Measurements from ENCODE around the gene COG2.
"Not testable (repeated sequence)": the region's sequence is repeated elsewhere in the genome, so short reads cannot be mapped to it uniquely, and the experiment has no call there.

COG2 gene

DNA sequence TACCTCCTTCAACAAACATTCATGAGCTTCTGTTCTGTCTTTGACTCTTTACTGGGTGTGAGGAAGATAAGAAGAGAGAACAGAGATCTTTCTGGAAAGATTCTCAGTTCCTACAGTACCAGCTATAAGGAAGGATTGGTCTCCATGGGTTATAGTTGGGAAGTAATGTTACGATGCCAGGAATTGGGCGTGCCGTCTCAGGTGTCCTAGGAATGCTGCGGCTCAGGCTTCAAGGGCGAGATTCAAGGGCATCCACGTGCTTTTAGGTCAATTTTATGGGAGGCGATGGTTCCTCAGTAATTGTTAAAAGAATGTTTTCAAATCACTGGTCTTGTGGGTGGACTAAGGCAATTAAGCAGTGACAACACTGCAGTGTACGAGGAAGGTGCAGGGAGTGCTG is 27.3 kb downstream of the COG2 start:
- DNase-seq (ENCODE audit: low read depth in 2 of 2) = no peak

- DNase-seq (ENCODE audit: low read depth in 2 of 2) = no peak
Observed at GRCh38 chr1:230674581-230674980, 32.3 kb downstream of the COG2 start.

DNA sequence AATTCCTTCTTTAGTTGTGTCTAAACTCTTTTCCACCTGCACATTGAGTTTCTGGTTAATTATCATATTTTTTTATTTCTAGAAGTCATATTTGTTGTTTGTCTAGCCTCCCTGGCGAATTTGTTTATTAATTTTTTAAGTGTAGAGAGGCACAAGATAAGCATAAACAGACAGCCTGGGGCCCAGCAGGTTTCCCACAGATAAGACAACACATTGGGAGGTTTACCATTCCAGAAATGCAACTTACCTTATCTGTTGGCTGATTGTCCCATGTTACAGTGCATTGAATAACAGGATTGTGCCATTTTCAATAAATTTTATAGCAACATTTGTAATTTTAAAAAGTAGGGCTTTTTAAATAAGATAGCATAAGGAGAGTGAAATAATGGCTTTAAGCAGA is 34.9 kb downstream of the COG2 start:
- no peak for DNase-seq (ENCODE audit: low read depth in 2 of 2)

- no peak for DNase-seq (ENCODE audit: low read depth in 2 of 2)
Observed at GRCh38 chr1:230679192-230679591, 36.9 kb downstream of the COG2 start.

DNA sequence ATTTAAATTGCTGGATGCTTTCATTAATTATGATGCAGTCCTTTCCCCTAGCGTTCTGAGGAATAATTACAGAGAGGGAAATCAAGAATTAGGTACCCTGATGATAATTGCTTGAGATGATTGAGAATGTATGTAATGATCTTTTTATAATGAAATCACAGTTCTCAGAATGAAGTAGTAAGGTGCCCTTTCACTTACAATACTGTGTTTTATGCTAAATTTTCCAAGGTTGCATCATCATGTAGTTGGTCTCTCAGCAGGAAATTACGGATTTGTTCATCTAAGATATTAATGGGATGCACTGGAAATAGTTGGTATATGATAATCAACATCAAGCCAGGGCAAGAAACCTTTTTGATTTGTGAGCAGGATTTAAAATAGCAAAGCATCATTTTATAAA is 37.5 kb downstream of the COG2 start:
- no peak for DNase-seq (ENCODE audit: low read depth in 2 of 2)

DNA sequence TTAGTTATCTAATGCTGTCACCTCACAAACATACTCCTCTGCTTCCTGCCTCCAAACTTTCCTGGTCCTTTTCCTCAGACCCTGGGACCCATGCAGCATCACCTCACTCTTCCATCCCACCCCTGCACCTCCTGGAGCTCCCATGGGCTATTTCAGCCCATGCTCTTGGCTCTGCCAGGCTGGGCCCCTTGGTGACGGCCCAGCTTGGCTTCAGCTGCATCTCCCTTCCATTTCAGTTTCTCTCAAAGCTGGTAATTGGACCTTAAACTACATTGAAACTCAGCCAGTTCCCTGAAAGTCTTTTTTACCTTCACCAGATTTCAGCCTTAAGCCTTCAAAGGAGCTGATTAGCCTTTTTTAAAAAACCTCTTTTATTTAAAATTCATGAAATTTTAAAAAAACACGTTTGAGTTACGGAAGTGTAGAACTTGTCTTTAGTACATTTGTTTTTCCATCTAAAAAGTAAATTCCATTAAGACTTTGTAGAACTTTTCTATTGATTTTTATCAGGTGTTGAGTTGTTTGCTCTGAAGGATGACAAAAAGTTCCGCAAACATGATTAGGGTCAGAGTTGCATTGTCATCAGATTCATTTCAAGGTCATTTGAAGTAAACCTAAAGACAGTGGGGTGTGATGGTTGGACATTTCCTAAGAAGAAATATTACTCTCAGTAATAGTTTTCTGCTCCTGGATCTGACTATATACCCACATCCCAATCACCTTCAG is 38.2 kb downstream of the COG2 start:
- no peak for DNase-seq (ENCODE audit: low read depth in 2 of 2)

DNA sequence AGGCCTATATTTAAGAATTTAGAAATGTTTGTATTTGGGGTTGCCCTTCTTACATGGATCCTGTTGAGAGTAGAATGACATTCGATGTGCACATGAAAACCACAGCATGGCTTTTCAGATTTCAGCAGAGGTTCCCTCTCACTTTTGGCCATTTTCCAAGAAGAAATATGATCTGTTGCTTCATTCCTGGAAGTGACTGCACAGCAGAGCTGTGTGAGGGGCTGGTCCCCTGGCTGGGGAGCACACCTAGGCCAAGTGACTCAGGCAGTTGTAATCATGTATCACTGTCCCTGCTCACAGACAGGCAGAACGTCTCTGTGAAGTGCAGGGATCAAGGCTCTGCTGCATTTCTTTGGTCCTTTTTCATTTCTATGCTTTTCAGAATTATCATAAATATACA is 39.3 kb downstream of the COG2 start:
- DNase-seq (ENCODE audit: low read depth in 2 of 2) = no peak

DNA sequence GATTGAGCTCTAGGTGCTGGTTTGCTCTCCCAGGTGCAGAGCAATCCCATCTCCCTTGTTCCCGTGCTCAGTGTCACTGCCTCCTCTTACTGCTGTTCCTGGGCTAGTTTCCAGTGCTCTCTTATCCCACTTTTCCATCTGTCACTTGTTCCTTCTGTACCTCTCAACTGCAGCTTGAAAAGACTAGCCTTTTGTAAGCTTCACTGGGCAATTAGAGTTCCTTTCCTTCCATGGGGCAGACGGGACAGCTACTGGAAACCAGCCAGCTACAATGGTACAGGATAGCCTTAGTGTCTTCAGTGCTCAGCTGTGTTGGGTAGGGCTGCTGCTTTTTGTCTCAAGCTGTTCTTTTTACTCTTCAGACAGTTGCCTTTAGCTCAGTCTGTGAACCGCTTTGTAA is 40.0 kb downstream of the COG2 start:
- DNase-seq (ENCODE audit: low read depth in 2 of 2) = no peak

DNA sequence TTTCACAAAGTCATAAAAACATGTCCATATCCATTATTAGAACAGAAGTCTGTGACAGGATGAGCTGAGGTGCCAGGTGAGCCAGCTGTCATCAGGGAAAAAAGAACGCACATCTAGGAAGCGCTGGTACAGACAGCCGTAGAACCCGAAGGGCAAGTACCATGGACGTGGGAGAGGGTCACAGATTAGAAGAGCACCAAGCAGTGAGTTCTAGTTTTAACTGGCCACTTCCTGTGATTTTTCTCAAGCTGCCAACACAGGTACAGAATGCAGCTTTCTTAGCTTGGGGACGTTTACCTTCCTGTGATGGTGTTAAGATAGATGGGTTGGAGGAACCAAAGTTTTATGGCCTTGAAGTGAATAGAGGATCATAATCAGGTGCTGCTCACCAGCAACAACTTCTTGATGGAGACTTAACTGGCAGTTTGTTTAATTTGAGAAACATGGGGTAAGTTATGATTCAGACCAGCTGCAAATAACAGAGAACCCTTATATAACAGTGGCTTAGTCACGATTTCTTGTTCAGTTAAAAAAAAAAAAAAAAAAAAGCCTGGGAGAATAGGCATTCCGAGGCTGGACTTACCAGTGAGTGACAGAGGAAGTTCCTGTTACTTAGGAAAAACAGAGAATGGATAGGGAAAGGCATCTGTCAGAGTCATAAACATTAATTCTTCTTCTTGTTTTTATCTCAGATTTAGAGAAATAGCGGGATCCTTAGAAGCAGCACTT is 40.8 kb downstream of the COG2 start:
- DNase-seq (ENCODE audit: low read depth in 2 of 2) = no peak

- no peak for DNase-seq (ENCODE audit: low read depth in 2 of 2)
Observed at GRCh38 chr1:230684146-230684545, 41.9 kb downstream of the COG2 start.

DNA sequence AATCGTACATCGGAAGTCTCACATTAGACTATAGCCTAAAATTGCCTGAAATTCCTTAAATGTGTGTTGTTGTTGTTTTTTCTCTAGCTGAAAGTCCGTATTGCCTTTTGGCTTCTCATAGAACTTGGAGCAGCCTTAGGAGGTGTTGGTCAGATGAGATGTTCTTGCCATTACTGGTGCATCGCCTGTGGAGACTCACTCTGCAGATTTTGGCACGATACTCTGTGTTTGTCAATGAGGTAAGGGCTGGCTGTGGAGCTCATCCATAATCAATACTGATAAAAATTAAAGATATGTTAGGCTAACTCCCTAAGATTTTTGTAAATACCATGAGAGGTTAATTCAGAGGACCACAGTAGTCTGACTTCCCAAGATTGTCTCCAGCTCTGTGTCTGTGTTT is 42.7 kb downstream of the COG2 start:
- DNase-seq (ENCODE audit: low read depth in 2 of 2) = no peak

- DNase-seq (ENCODE audit: low read depth in 2 of 2) = no peak
Observed at GRCh38 chr1:230686747-230687146, 44.5 kb downstream of the COG2 start.

- DNase-seq (ENCODE audit: low read depth in 2 of 2) = no peak
Observed at GRCh38 chr1:230690101-230690500, 47.8 kb downstream of the COG2 start.

GRCh38 chr1:230691615-230692014 is 49.3 kb downstream of the COG2 start:
- DNase-seq (ENCODE audit: low read depth in 2 of 2) = no peak

DNA sequence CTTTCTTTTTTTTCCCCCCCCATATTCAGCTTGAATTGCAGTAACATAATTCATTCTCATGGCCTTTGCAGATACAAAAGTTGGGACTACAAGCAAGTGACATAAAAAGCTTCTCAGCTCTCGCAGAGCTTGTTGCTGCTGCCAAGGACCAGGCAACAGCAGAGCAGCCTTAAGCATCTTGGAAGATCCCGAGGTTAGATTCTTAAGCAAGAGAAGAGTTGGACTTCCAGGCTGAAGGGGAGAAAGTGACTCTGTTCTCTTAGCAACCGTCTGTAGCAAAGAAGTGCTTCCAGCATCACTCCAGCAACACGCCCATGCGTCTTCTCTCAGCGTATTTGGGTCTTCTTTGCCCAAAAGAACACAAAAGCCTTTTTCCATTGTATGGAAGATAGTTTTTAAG is 50.9 kb downstream of the COG2 start:
- DNase-seq (ENCODE audit: low read depth in 2 of 2) = no peak

DNA sequence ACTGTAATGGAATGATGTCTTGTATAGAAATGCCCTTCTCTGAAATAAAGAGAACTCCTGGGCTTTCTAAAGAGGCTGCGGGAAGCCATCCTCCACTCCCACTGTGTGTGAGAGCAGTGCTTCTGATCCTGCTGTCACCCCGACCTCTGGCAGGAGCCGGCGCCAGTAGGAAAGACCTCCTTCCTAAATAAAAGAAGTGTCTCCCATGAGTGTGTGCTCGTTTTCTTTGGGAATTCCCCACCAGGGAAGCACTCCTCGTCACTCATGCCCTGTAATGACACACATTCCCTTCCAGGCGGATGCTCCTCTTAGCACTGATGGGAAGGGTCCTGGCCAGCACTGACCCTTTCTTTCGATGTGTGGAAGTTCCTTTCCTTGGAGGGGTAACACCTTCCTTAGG is 51.5 kb downstream of the COG2 start:
- DNase-seq (ENCODE audit: low read depth in 2 of 2) = no peak

DNA sequence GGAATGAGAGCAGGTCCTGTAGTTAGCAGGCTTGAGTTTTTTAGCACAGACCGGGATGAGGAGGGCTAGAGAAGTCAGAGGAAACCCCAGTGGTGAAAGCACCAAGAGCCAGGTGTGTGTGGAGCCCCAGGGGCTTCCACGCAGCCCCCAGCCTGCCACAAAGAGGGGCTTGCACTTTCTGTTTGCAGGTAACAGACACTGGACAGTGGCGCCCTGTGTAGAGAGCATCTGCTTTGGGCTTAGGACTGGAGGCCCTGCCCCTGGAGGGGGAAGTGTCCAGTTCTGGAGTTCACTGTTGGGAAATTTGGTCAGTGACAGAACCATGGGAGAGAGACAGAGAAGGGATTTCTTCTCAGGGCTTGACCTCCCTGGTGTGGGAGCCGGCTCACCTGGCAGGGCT is 52.2 kb downstream of the COG2 start:
- no peak for DNase-seq (ENCODE audit: low read depth in 2 of 2)

DNA sequence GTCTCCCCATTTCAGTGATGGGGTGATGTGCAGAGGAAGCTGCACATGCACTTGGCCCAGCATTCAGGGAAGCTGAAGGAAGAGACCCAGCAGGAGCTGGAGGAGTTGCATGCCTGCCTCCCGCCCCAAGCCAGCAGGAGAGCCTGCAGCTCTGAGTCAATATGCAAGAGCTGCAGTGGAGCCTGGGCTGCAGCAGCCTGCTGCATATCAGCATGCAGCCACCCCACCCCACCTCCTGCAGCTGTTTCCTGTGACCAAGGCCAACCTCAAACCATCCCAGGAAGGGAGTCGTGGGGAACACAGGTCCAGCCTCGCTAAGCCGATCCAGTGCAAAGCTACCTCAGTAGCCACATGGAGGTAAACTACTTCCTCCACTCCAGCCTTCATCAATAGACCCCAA is 52.7 kb downstream of the COG2 start:
- DNase-seq (ENCODE audit: low read depth in 2 of 2) = no peak

DNA sequence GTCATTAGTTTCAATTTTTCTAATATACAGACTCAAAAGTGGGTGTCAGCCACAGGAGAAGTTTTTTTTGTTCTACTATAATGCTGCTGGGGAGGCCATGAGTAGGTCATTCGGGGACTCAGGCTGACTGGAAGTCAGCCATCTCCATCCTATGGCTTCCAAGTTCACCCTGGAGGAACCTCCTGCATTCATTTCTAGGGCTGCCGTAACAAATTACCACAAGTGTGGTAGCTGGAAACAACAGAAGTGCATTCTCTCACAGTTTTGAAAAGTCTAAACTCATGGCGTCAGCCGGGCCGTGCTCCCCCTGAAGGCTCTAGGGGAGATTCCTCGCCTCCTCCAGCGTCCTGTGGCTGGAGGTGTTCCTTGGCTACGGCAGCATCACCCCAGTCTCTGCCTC is 53.9 kb downstream of the COG2 start:
- DNase-seq (ENCODE audit: low read depth in 2 of 2) = no peak

- no peak for DNase-seq (ENCODE audit: low read depth in 2 of 2)
Observed at GRCh38 chr1:230696722-230697437, 54.6 kb downstream of the COG2 start.

DNA sequence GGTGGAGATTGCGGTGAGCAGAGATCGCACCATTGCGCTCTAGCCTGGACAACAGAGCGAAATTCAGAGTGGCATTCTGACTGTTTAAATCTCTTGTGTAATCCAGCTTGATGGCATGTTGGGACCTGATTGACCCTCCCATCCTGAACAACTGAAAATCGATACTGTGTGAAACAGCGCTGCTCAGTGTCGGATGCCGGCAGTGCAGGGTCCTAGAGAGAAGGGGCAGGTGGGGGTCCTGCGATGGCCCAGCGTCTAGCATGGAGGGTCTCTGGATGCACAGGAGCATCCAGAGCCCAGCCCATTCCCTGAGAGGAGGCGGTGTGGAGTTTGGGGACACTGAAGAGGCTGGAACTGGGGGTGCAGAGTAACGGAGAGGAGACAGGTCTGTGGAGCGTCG is 55.8 kb downstream of the COG2 start:
- no peak for DNase-seq (ENCODE audit: low read depth in 2 of 2)

- DNase-seq (ENCODE audit: low read depth in 2 of 2) = not testable (repeated sequence)
Observed at GRCh38 chr1:230698964-230699363, 56.7 kb downstream of the COG2 start.

DNA sequence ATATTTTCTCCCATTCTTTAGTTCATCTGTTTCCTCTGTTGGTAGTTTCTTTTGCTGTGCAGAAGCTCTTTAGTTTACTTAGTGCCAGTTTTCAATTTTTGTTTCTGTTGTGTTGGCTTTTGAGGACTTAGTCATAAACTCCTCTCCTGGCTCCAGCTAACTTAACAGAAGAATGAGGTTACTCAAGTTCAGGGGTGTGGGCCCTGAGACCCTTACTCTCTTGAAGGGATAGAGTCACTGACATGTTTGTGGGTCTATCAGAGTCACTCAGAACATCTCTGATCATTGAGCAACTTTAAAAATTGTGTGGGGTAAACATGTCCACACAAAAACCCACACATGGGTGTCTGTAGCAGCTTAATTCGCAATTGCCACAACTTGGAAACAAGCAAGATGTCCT is 57.4 kb downstream of the COG2 start:
- DNase-seq (ENCODE audit: low read depth in 2 of 2) = no peak

All from stimulated activated CD8-positive, alpha-beta memory T cell treated with anti-CD3 and anti-CD28 coated beads, Interleukin-7, amount 100 ng/mL, for 4 hours (primary cell).